Measurements from ENCODE around the gene AGBL4. TPM values are rescaled to one million over a fixed set of nuclear protein-coding genes. Genes with fewer than 3 reads are reported as not detected.

Gene AGBL4
- total RNA-seq, 1 experiment from 2014 or later = 0.33 TPM

DNA sequence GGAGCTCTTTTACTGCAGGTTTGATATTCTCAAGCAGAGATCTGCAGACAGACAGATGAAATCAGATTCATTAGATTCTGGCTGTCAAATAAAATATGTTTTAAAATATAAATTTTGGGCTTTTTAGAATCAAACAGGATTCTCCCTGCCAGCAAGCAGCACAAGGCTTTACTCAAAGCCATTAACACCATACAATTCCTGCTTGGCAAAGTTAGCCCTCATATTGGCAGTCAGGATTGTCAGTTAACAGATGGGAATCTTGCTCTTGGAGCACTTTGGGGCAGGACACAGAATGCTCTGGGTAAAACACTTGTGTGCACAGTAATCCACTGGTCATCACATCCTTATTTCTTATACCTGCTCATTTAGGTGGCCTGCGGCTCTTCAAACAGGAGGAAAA is 686.5 kb downstream of the AGBL4 start:
- peaks cover 26% of the 10 kb centered on the region for H3K4me1 ChIP-seq (ENCODE audit: insufficient read depth, low read length)
- no peak overlapping the region for H3K9ac ChIP-seq (ENCODE audit: low read length)
- POLR2A ChIA-PET (ENCODE audit: unreplicated experiment) = no interaction called here
- BruUV-seq (replicated peaks) = no TSS peak
- no peaks in the 10 kb centered on the region for H3K9me3 ChIP-seq (ENCODE audit: low read length)
- CTCF ChIA-PET = interaction anchor here (0.6 kb wide), 1 partner anchor 252 kb away, joined by 3 read pairs; no protein-coding TSS in a partner anchor
- H3K4me3 ChIP-seq (ENCODE audit: low read length) = no peak overlapping the region
- DNase-seq = no peak
- no peak overlapping the region for H3K27ac ChIP-seq (ENCODE audit: low read length)
- no peaks in the 10 kb centered on the region for H3K9me2 ChIP-seq (replicated peaks; ENCODE audit: low read length)
- no peaks in the 10 kb centered on the region for H3K27me3 ChIP-seq (ENCODE audit: low read length)
- no peaks in the 10 kb centered on the region for H3K36me3 ChIP-seq (ENCODE audit: low read depth, low read length)
- no peak for ATAC-seq
- no peaks in the 10 kb centered on the region for H3K79me2 ChIP-seq (ENCODE audit: low read length)
- intact Hi-C loops (cut with micrococcal nuclease) = no loop called here
- no peaks in the 10 kb centered on the region for H4K20me1 ChIP-seq (ENCODE audit: low read length)
- H3F3A ChIP-seq (ENCODE audit: low read length, unreplicated experiment) = no peaks in the 10 kb centered on the region
- H2AFZ ChIP-seq (ENCODE audit: low read length) = no peak overlapping the region
- H3K4me2 ChIP-seq (ENCODE audit: low read length) = no peak overlapping the region
- no peak for TF ChIP-seq EZH2 (IDR thresholded peaks at IDR 0.05; ENCODE audit: low read length, unreplicated experiment)
- no peak for TF ChIP-seq EZH2phosphoT487 (IDR thresholded peaks at IDR 0.05; ENCODE audit: borderline replicate concordance, low read length)
- TF ChIP-seq, protein P1, sequence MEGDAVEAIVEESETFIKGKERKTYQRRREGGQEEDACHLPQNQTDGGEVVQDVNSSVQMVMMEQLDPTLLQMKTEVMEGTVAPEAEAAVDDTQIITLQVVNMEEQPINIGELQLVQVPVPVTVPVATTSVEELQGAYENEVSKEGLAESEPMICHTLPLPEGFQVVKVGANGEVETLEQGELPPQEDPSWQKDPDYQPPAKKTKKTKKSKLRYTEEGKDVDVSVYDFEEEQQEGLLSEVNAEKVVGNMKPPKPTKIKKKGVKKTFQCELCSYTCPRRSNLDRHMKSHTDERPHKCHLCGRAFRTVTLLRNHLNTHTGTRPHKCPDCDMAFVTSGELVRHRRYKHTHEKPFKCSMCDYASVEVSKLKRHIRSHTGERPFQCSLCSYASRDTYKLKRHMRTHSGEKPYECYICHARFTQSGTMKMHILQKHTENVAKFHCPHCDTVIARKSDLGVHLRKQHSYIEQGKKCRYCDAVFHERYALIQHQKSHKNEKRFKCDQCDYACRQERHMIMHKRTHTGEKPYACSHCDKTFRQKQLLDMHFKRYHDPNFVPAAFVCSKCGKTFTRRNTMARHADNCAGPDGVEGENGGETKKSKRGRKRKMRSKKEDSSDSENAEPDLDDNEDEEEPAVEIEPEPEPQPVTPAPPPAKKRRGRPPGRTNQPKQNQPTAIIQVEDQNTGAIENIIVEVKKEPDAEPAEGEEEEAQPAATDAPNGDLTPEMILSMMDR (conservative IDR thresholded peaks at IDR 0.05; ENCODE audit: low read depth, low read length) = no peak

DNA sequence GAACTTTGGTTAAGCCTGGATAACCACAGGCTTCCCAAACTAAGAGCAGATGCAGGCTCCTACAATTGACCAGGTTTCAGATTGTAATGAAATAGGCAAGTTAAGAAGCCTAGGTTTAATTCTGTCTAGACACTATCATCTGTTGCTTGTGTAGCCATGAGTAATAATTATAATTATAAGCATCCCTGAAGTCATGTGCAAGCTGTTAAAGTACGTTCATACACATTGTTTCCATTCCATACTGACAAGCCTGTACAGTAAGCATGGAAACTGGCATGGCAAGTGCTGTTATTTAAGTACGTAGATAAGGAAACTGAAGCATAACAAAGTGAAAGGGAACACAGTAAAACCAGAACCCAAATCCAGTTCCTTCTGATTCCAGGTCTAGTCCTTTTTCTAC is 689.8 kb downstream of the AGBL4 start:
- Histone ChIP-seq H2AFZ (ENCODE audit: low read length) (no peak overlapping the region), H3K9me2 (replicated peaks; ENCODE audit: low read length) (no peaks in the 10 kb centered on the region), H3K27me3 (ENCODE audit: low read length) (no peaks in the 10 kb centered on the region), H3K4me3 (ENCODE audit: low read length) (no peak overlapping the region), H3K9me3 (ENCODE audit: low read length) (no peaks in the 10 kb centered on the region), H3F3A (ENCODE audit: low read length, unreplicated experiment) (no peaks in the 10 kb centered on the region), H3K36me3 (ENCODE audit: low read depth, low read length) (no peaks in the 10 kb centered on the region), H3K27ac (ENCODE audit: low read length) (no peak overlapping the region), H4K20me1 (ENCODE audit: low read length) (no peaks in the 10 kb centered on the region), H3K4me1 (ENCODE audit: insufficient read depth, low read length) (peaks cover 23% of the 10 kb centered on the region), H3K9ac (ENCODE audit: low read length) (no peak overlapping the region), H3K4me2 (ENCODE audit: low read length) (no peak overlapping the region), H3K79me2 (ENCODE audit: low read length) (no peaks in the 10 kb centered on the region)
- ATAC-seq = no peak
- CTCF ChIA-PET = no interaction called here
- DNase-seq = no peak
- intact Hi-C loops (cut with micrococcal nuclease) = no loop called here
- TF ChIP-seq EZH2 (IDR thresholded peaks at IDR 0.05; ENCODE audit: low read length, unreplicated experiment) (no peak), EZH2phosphoT487 (IDR thresholded peaks at IDR 0.05; ENCODE audit: borderline replicate concordance, low read length) (no peak)
- TF ChIP-seq, protein P1 (conservative IDR thresholded peaks at IDR 0.05; ENCODE audit: low read depth, low read length) = no peak
- POLR2A ChIA-PET (ENCODE audit: unreplicated experiment) = no interaction called here
- BruUV-seq (replicated peaks) = no TSS peak

DNA sequence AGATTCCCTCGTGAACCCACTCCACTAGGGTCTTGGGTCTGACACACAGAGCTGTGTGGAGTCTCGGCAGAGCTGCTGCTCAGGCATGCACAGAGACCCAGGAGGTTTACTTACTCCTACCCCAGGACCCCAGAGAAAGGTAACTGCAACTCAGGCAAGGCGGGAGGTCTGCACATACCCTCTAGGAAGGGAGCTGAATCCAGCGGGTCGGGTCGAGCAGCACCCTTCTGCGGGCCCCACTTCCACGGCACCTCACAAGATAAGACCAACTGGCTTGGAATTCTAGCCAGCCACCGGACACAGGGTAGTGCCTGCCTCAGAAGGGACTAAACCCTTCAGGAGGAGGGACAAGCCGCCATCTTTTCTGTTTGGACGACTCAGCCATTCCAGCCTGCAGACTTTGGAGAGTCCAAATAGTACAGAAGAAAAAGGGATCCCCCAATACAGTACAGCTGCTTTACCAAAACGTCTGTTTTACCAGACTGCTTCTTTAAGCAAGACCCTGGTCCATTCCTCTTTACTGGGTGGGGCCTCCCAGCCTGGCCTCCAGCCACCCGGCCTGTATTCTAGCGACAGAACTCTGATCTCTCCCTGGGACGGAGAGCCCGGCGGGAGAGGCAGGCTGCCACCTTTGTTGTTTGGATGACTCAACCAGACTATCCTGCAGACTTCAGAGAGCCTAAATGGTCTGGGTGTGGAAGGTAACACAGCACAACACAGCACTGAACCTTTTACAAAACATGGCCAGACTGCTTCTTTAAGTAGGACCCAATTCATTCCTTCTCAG is 692.5 kb downstream of the AGBL4 start:
- intact Hi-C loops (cut with micrococcal nuclease) = no loop called here
- DNase-seq (peak; percentile 48), ATAC-seq (no peak; the same call in 1 of the 2 replicates)
- H3K36me3 ChIP-seq (ENCODE audit: low read depth, low read length) = no peaks in the 10 kb centered on the region
- peak overlapping the region; percentile 59 for H3K27ac ChIP-seq (ENCODE audit: low read length)
- no peaks in the 10 kb centered on the region for H4K20me1 ChIP-seq (ENCODE audit: low read length)
- CTCF ChIA-PET = no interaction called here
- TF ChIP-seq, protein P1 (conservative IDR thresholded peaks at IDR 0.05; ENCODE audit: low read depth, low read length) = no peak
- no peak for TF ChIP-seq EZH2phosphoT487 (IDR thresholded peaks at IDR 0.05; ENCODE audit: borderline replicate concordance, low read length)
- TF ChIP-seq EZH2 (IDR thresholded peaks at IDR 0.05; ENCODE audit: low read length, unreplicated experiment) = no peak
- no peaks in the 10 kb centered on the region for H3K27me3 ChIP-seq (ENCODE audit: low read length)
- peak overlapping the region; percentile 73 for H2AFZ ChIP-seq (ENCODE audit: low read length)
- no peaks in the 10 kb centered on the region for H3K9me2 ChIP-seq (replicated peaks; ENCODE audit: low read length)
- H3K4me3 ChIP-seq (ENCODE audit: low read length) = no peak overlapping the region
- H3F3A ChIP-seq (ENCODE audit: low read length, unreplicated experiment) = no peaks in the 10 kb centered on the region
- H3K79me2 ChIP-seq (ENCODE audit: low read length) = no peaks in the 10 kb centered on the region
- peak overlapping the region; percentile 40 for H3K4me2 ChIP-seq (ENCODE audit: low read length)
- POLR2A ChIA-PET (ENCODE audit: unreplicated experiment) = no interaction called here
- peaks cover 23% of the 10 kb centered on the region for H3K4me1 ChIP-seq (ENCODE audit: insufficient read depth, low read length)
- BruUV-seq (replicated peaks) = no TSS peak
- H3K9ac ChIP-seq (ENCODE audit: low read length) = 0 out of 2 replicates have a peak overlapping the region, but pooled peaks have one; percentile 1
- H3K9me3 ChIP-seq (ENCODE audit: low read length) = no peaks in the 10 kb centered on the region
